ENCODE measurements around the gene GLI3.

GLI3 gene

DNA sequence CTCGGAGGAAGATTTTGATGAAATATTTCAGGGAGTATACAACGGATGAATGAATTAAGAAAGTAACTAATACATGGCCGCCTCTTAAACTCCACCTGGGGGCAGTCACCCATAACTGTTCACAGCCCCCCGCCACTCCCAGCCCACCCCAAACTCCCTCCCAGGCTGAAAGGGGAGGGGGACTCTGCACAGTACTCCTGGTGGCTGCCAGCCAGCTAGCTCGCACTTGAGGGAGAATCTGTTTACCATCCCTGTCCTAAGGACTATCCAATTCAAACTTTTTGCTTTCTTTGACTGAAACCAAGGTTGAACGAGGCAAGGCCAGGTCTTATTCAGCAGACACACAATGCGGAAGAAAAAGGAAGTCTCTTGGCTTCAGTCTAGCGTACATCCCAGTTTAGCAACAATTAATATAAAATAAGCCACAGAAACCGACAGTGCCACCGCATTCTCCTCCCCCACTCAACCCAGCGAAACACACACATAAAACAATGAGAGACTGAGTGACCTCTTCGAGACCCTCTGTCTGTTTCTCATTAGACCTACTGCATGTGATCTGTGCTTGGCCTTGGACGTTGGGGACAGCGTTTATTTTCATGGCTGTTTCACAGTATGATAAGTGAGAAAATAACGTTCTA lies 219.5 kb downstream of the GLI3 start:
- in situ Hi-C loops (cut with MboI; ENCODE audit: low pct_unique_long_range_greater_than_20kb, low sequenced_read_pairs, unreplicated experiment) = no loop called here
- TF ChIP-seq, protein P1, sequence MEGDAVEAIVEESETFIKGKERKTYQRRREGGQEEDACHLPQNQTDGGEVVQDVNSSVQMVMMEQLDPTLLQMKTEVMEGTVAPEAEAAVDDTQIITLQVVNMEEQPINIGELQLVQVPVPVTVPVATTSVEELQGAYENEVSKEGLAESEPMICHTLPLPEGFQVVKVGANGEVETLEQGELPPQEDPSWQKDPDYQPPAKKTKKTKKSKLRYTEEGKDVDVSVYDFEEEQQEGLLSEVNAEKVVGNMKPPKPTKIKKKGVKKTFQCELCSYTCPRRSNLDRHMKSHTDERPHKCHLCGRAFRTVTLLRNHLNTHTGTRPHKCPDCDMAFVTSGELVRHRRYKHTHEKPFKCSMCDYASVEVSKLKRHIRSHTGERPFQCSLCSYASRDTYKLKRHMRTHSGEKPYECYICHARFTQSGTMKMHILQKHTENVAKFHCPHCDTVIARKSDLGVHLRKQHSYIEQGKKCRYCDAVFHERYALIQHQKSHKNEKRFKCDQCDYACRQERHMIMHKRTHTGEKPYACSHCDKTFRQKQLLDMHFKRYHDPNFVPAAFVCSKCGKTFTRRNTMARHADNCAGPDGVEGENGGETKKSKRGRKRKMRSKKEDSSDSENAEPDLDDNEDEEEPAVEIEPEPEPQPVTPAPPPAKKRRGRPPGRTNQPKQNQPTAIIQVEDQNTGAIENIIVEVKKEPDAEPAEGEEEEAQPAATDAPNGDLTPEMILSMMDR (IDR thresholded peaks at IDR 0.05; ENCODE audit: extremely low read depth, insufficient read depth, missing control alignments) = no peak
- no peak for DNase-seq (ENCODE audit: low spot score)

DNA sequence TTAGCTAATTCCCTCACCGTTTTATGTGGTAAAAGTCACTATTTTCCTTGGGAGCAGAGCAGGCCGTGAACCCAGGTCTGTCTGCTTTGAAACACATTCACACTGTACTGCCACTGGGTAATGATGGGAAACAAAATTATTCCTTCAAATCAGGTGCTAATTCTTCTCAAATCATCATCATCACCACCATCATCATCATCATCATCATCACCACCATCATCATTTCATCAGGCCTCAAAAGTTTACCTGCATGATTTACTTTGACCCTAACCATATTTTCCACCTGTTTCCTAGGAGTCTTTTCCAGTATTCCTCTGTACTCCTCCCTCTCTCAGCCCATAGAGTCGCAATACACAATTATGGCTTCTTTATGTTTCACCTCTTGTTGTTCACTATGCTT lies 220.5 kb downstream of the GLI3 start:
- in situ Hi-C loops (cut with MboI; ENCODE audit: low pct_unique_long_range_greater_than_20kb, low sequenced_read_pairs, unreplicated experiment) = no loop called here

DNA sequence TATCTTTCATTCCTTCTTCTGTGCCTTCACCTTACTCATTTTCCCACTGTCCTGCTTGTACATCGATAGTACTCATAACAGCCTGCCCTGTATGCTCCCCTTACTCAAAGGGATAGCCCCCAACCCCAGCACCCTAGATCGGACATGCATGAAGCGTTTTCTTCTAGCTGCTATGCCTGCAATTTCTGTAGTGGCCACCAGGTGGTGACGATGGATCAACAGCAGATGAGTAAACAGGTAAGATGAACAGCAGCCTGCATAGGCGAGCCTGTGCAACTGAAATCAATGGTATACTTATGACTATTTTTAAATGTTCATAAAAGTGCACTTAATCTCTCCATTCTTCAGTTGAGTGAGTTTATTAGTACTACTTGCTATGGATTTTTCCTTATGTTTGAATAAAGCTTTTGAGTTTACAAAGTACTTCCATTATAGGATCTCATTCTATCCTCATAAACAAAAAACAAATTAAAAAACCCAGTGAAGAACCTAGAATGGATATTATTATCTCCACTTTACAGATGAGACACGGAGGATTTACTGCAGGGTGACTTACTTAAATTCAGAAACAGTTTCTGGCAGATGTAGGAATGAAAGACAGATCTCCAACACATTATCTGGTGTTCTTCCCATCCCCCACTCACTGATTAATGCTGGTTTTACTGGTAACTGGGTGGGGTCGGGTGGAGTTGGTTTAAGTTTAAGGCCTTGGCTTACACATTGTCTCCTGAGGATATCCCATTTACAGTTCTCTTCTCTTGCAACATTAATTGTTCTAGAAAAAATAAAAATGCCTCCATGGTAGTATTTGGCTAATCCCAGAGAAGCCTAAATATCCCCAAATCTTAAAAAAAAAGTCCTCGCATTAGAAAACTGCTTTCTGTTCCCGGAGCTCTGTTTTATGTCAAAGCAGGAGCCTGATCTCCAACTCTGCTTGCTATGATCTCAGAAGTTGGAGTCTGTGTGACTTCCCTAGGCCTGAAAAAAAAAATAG lies 222.1 kb downstream of the GLI3 start:
- TF ChIP-seq, protein P1 (IDR thresholded peaks at IDR 0.05; ENCODE audit: extremely low read depth, insufficient read depth, missing control alignments) = peak; percentile 65
- in situ Hi-C loops (cut with MboI; ENCODE audit: low pct_unique_long_range_greater_than_20kb, low sequenced_read_pairs, unreplicated experiment) = no loop called here
- DNase-seq (ENCODE audit: low spot score) = peak; percentile 34

More for the DNA sequence above, 220.5 kb downstream of the GLI3 start:
- TF ChIP-seq, protein P1 (IDR thresholded peaks at IDR 0.05; ENCODE audit: extremely low read depth, insufficient read depth, missing control alignments) = no peak
- DNase-seq (ENCODE audit: low spot score) = no peak

DNA sequence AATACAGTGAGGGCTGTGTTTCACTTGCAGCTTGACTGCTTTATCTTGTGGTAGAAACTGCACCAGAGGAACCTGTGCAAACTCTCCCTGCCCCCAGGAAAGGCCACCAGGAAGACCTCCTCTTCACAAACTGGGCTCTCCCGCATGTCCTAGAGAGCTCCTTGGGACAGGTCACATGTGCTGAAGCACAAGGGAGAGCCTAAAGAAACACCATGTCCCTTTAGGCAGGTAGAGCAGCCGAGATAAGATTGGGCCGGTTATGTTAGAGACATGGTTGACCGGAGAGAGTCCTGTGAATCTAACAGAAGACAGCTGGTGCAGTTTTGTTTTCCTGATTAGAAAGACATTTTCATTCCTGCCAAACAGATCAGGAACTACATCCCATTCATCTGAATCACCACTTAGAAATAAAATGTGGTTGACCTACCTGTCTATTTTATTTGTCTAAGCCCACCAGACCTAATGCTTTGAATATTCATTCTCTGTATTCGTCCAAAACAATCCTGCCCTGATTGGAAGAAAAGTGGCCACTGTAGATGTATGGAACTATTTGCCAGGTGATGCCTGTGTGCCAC lies 224.1 kb downstream of the GLI3 start:
- TF ChIP-seq, protein P1 (IDR thresholded peaks at IDR 0.05; ENCODE audit: extremely low read depth, insufficient read depth, missing control alignments) = no peak
- no peak for DNase-seq (ENCODE audit: low spot score)
- in situ Hi-C loops (cut with MboI; ENCODE audit: low pct_unique_long_range_greater_than_20kb, low sequenced_read_pairs, unreplicated experiment) = no loop called here

- no peak for DNase-seq (ENCODE audit: low spot score)
- TF ChIP-seq, protein P1 (IDR thresholded peaks at IDR 0.05; ENCODE audit: extremely low read depth, insufficient read depth, missing control alignments) = no peak
- in situ Hi-C loops (cut with MboI; ENCODE audit: low pct_unique_long_range_greater_than_20kb, low sequenced_read_pairs, unreplicated experiment) = no loop called here
Measured at GRCh38 chr7:42012313-42012712, 224.7 kb downstream of the GLI3 start.

- TF ChIP-seq, protein P1 (IDR thresholded peaks at IDR 0.05; ENCODE audit: extremely low read depth, insufficient read depth, missing control alignments) = no peak
- in situ Hi-C loops (cut with MboI; ENCODE audit: low pct_unique_long_range_greater_than_20kb, low sequenced_read_pairs, unreplicated experiment) = no loop called here
- DNase-seq (ENCODE audit: low spot score) = no peak
Measured at GRCh38 chr7:42011846-42012245, 225.2 kb downstream of the GLI3 start.

Data from GM13977 (cell line).